DND-41 (cell line): ENCODE measurements around the gene IRF4.

Experiments used
- EZH2 ChIP-seq: IDR thresholded peaks from 3 replicates; pipeline ENCODE4 v1.6.1; 2012; ENCODE audit warnings: borderline replicate concordance, low read depth, mild to moderate bottlenecking, moderate library complexity, low read length, inconsistent platforms; ENCODE audit not compliant: severe bottlenecking
- TF ChIP-seq, protein P1 (sequence below): IDR thresholded peaks from 2 replicates; pipeline ENCODE4 v1.5.1; 2012; ENCODE audit warnings: borderline replicate concordance, low read length, moderate library complexity, mild to moderate bottlenecking; ENCODE audit not compliant: poor library complexity, severe bottlenecking; ENCODE audit errors: extremely low read depth

DNA sequence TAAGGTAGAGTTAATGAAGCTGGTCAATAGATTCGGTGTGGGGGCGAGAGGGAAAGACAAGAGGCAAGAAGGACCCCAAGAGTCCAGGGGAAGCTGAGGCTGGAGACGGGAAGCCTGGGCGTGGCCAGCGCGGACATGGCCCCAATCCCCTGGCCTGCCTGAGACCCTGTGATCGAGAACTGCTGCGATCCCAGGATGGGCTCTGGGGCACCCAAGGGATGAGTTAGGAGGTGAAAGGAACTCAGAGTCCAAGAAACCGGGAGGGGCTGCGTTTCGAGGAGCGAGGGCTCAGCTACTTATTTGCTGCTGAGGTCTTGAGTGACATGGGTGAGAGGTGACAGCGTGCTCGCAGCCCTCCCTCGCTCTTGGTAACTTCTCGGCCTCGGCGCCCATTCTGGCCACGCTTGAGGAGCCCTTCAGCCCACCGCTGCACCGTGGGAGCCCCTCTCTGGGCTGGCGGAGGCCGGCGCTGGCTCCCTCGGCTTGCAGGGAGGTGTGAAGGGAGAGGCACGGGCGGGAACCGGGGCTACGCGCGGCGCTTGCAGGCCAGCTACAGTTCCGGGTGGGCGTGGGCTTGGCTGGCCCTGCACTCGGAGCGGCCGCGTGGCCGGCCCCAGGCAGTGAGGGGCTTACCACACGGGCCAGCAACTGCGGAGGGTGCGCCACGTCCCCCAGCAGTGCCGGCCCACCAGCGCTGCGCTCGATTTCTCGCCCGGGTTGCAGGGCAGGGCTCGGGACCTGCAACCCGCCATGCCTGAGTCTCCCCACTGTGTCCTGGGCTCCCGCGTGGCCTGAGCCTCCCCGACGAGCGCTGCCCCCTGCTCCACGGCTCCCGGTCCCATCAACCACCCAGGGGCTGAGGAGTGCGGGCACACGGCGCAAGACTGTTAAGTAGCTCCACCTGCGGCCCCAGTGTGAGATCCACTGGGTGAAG is 58.2 kb downstream of the IRF4 start:
- TF ChIP-seq, protein P1, sequence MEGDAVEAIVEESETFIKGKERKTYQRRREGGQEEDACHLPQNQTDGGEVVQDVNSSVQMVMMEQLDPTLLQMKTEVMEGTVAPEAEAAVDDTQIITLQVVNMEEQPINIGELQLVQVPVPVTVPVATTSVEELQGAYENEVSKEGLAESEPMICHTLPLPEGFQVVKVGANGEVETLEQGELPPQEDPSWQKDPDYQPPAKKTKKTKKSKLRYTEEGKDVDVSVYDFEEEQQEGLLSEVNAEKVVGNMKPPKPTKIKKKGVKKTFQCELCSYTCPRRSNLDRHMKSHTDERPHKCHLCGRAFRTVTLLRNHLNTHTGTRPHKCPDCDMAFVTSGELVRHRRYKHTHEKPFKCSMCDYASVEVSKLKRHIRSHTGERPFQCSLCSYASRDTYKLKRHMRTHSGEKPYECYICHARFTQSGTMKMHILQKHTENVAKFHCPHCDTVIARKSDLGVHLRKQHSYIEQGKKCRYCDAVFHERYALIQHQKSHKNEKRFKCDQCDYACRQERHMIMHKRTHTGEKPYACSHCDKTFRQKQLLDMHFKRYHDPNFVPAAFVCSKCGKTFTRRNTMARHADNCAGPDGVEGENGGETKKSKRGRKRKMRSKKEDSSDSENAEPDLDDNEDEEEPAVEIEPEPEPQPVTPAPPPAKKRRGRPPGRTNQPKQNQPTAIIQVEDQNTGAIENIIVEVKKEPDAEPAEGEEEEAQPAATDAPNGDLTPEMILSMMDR = no peak
- no peak for TF ChIP-seq EZH2
